HG03439 (cell line): ENCODE measurements around the gene ISOC1.
A peak's percentile ranks its signal among the peaks of the same experiment; 100 is the strongest.

Source experiments
- ATAC-seq: cut with Tn5 transposase; IDR thresholded peaks from one replicate; pipeline ENCODE4 v1.9.1; 2021; ENCODE audit warnings: mild to moderate bottlenecking, moderate library complexity; ENCODE audit not compliant: unreplicated experiment

ISOC1 gene

GRCh38 chr5:129124608-129125007, 30.1 kb downstream of the ISOC1 start:
- ATAC-seq = no peak

DNA sequence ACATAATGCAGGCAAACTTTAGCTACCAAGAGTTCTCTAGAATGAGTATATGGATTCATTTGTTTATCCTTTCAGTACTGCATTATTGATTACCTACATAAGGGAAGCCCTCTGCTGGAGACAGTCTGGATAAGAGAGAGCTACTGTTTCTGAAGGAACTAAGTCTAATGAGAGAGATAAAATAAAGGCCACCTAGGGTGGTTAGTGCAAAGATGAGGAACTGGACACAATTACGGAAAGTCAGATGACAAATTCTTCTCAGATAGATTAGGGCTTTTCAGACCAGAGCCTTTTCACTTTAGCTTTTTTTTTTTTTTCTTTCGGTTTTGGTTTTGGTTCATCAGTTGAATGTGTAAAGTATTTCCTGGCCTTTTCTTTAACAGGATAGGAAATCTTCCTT, 31.3 kb downstream of the ISOC1 start:
- peak; percentile 78 for ATAC-seq

DNA sequence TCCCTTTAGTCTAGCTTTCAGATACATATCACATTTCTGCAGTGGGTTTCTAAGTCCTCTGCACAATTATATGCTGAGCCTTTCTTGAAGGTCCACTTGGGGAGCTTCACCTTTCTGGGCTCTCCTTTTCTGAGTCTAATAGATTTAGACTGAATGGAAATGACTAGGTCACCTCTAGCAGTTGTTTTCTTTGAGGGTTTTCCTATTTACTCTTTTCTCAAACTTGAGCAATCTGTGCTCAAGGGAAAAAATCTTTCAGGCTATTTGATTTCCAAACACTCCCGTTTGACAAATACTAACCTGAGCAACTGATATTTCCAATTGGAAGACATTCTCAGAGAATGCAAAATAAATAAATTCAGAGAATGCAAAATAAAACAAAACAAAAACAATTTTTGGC, 39.0 kb downstream of the ISOC1 start:
- ATAC-seq = no peak

DNA sequence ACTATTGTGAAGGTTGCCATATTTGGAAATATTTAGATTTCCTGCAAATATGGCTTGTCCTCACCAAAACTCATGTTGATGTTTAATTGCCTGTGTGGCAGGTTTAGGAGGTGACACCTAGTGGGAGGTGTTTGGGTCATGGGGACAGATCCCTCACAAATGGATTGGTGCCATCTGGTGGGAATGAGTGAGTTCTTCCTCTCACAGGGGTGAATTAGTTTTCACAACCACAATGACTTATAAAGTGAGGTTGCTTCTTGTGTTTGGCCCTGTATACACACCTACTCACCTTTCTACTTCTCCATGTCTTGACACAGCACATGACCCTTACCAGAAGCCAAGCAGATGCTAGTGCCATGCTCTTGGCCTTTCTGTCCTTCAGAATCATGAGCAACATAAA, 41.1 kb downstream of the ISOC1 start:
- peak; percentile 59 for ATAC-seq

- ATAC-seq = no peak
Observed at GRCh38 chr5:129137637-129138036, 43.1 kb downstream of the ISOC1 start.

- ATAC-seq = no peak
Observed at GRCh38 chr5:129141078-129141477, 46.5 kb downstream of the ISOC1 start.

GRCh38 chr5:129141696-129142095, 47.1 kb downstream of the ISOC1 start:
- ATAC-seq = no peak

GRCh38 chr5:129155876-129156275, 61.3 kb downstream of the ISOC1 start:
- no peak for ATAC-seq

GRCh38 chr5:129161830-129162229, 67.3 kb downstream of the ISOC1 start:
- no peak for ATAC-seq
